Panc1 (cell line): ENCODE results near the gene AIFM3. TPM values are rescaled to one million over a fixed set of nuclear protein-coding genes. Genes with fewer than 3 reads are reported as not detected.

ENCODE experiments used
- ATAC-seq: fragments of 200-7000 bp; cut with Tn5 transposase; 2 replicates; pipeline ENCODE4 v1.9.1; 2020; ENCODE audit warnings: mild to moderate bottlenecking, moderate library complexity
- BruUV-seq: library from RNA; stranded (reverse); fragments of 400-500 nt; replicated peaks from 2 replicates; lab custom pipeline; 2021; lab: Mats Ljungman, UMichigan
- CTCF ChIA-PET: fragments of 300-600 bp; sonication (Branson Sonifier 250); formaldehyde crosslinking; loops from one replicate; lab custom pipeline; 2022; ENCODE audit warnings: antibody characterized with exemption; lab: Charles Lee
- POLR2A ChIA-PET: fragments of 300-600 bp; sonication (Branson Sonifier 250); formaldehyde crosslinking; loops from one replicate; lab custom pipeline; 2022; ENCODE audit warnings: antibody characterized with exemption; lab: Charles Lee
- DNase-seq: peaks from one replicate; pipeline ENCODE4 v3.0.0-alpha.2; 2010; ENCODE audit warnings: low read depth, low spot score
- H3K27ac ChIP-seq: 2 replicates; pipeline ENCODE4 v1.5.1; 2011; ENCODE audit warnings: mild to moderate bottlenecking, low read length, inconsistent platforms
- H3K27me3 ChIP-seq: fragments of 200-500 bp; sonication (Bioruptor generic); 2 replicates; pipeline ENCODE4 v1.6.0; 2014; ENCODE audit warnings: low read length, inconsistent platforms; ENCODE audit not compliant: control insufficient read depth, insufficient read depth
- H3K36me3 ChIP-seq: fragments of 200-500 bp; sonication (Bioruptor generic); 2 replicates; pipeline ENCODE4 v1.5.1; 2014; ENCODE audit warnings: inconsistent platforms, mild to moderate bottlenecking, low read length, moderate library complexity; ENCODE audit not compliant: control insufficient read depth, insufficient read depth
- H3K4me1 ChIP-seq: 2 replicates; pipeline ENCODE4 v1.5.1; 2011; ENCODE audit warnings: inconsistent platforms, mild to moderate bottlenecking, low read length, moderate library complexity; ENCODE audit not compliant: control insufficient read depth, insufficient read depth
- H3K4me3 ChIP-seq, 2 experiments: 2 replicates each; pipeline ENCODE4 v1.5.1; 2011 to 2012; ENCODE audit warnings: low read depth in 2 of 2, low read length in 2 of 2, mild to moderate bottlenecking in 2 of 2, inconsistent platforms in 1 of 2, moderate library complexity in 1 of 2
- H3K9me3 ChIP-seq: fragments of 200-500 bp; sonication (Bioruptor generic); 2 replicates; pipeline ENCODE4 v1.5.1; 2014; ENCODE audit warnings: low read depth, mild to moderate bottlenecking, inconsistent platforms, low read length, moderate library complexity; ENCODE audit not compliant: control insufficient read depth, insufficient read depth
- CTCF ChIP-seq: fragments of 450-650 bp; IDR thresholded peaks from 2 replicates; pipeline ENCODE4 v1.5.1; 2017; ENCODE audit warnings: mild to moderate bottlenecking
- POLR2AphosphoS5 ChIP-seq: IDR thresholded peaks from 2 replicates; pipeline ENCODE4 v1.6.1; 2012; ENCODE audit warnings: mild to moderate bottlenecking, low read depth, low read length, moderate library complexity
- REST ChIP-seq, 2 experiments: IDR thresholded peaks; 2 replicates each; pipeline ENCODE4 v1.6.1; 2011 to 2012; ENCODE audit warnings: low read depth in 2 of 2, control low read depth in 1 of 2, low read length in 1 of 2, mild to moderate bottlenecking in 1 of 2, moderate library complexity in 1 of 2; ENCODE audit not compliant: insufficient read depth in 1 of 2
- SIN3A ChIP-seq: IDR thresholded peaks from 2 replicates; pipeline ENCODE4 v1.6.1; 2012; ENCODE audit warnings: low read depth, mild to moderate bottlenecking, low read length, moderate library complexity, borderline replicate concordance; ENCODE audit not compliant: insufficient read depth
- TCF7L2 ChIP-seq: IDR thresholded peaks from 2 replicates; pipeline ENCODE4 v1.6.1; 2011; ENCODE audit warnings: mild to moderate bottlenecking, low read depth, low read length, inconsistent platforms
- in situ Hi-C: cut with HindIII; loops from 2 replicates; pipeline ENCODE4 v1.10.0; 2016; ENCODE audit warnings: low sequenced_read_pairs, low pct_unique_long_range_greater_than_20kb
- intact Hi-C: fragments of 100-400 bp; cut with micrococcal nuclease; formaldehyde crosslinking; loops from one replicate; pipeline ENCODE4 v1.10.0; 2022; ENCODE audit not compliant: unreplicated experiment
- total RNA-seq: library from RNA; stranded (reverse); gene quantifications from one replicate; pipeline ENCODE4 v1.2.1, GENCODE V29; 2021; ENCODE audit not compliant: unreplicated experiment

The AIFM3 gene
- total RNA-seq, 1 experiment from 2014 or later: 2.7 TPM

- H3K36me3 ChIP-seq: no peaks in the 10 kb centered on the region
- H3K4me1 ChIP-seq: no peaks in the 10 kb centered on the region
- intact Hi-C loops: no loop called here
- in situ Hi-C loops: no loop called here
- H3K9me3 ChIP-seq: no peaks in the 10 kb centered on the region
- no peaks in the 10 kb centered on the region for H3K27me3 ChIP-seq
- no peak for DNase-seq
- no peak for TF ChIP-seq TCF7L2
- TF ChIP-seq POLR2AphosphoS5: no peak
- no peak for TF ChIP-seq SIN3A
- TF ChIP-seq CTCF: no peak
- TF ChIP-seq REST (IDR thresholded peaks at IDR 0.05; ENCODE audit: insufficient read depth in 1 of 2, low read depth in 2 of 2, low read length in 1 of 2): no peak
- H3K4me3 ChIP-seq: no peak overlapping the region
- ATAC-seq: no peak
- ChIA-PET POLR2A (interaction anchor here (0.7 kb wide), 1 partner anchor 15 kb away, joined by 4 read pairs; no protein-coding TSS in a partner anchor), CTCF (no interaction called here)
- no TSS peak for BruUV-seq
- H3K27ac ChIP-seq: no peak overlapping the region
Observed at GRCh38 chr22:20972933-20973577, 6.0 kb downstream of the AIFM3 start.

GRCh38 chr22:20973634-20974286 lies 6.7 kb downstream of the AIFM3 start:
- CTCF ChIA-PET: no interaction called here
- Histone ChIP-seq H3K4me3 (no peak overlapping the region), H3K27me3 (no peaks in the 10 kb centered on the region), H3K36me3 (no peaks in the 10 kb centered on the region), H3K27ac (no peak overlapping the region), H3K9me3 (no peaks in the 10 kb centered on the region), H3K4me1 (no peaks in the 10 kb centered on the region)
- TF ChIP-seq POLR2AphosphoS5: no peak
- TF ChIP-seq REST (IDR thresholded peaks at IDR 0.05; ENCODE audit: insufficient read depth in 1 of 2, low read depth in 2 of 2, low read length in 1 of 2): no peak
- TF ChIP-seq SIN3A: no peak
- no peak for TF ChIP-seq CTCF
- TF ChIP-seq TCF7L2: no peak
- peak; percentile 37; the same call in 1 of the 2 replicates for ATAC-seq
- no peak for DNase-seq
- intact Hi-C loops (no loop called here), in situ Hi-C loops (no loop called here)
- POLR2A ChIA-PET: no interaction called here
- BruUV-seq: no TSS peak
